PC-9 (cell line): Measurements from ENCODE around the gene OXTR.

Source experiments
- EZH2 ChIP-seq: fragments of 200-600 bp; sonication (generic); IDR thresholded peaks from 2 replicates; pipeline ENCODE4 v1.8.0; 2017; ENCODE audit warnings: antibody characterized with exemption, low read depth
- TF ChIP-seq, protein P1 (sequence below): fragments of 200-600 bp; sonication (generic); conservative IDR thresholded peaks from 2 replicates; pipeline ENCODE4 v1.6.1; 2017; ENCODE audit warnings: mixed run types, antibody characterized with exemption, mild to moderate bottlenecking, moderate library complexity

DNA sequence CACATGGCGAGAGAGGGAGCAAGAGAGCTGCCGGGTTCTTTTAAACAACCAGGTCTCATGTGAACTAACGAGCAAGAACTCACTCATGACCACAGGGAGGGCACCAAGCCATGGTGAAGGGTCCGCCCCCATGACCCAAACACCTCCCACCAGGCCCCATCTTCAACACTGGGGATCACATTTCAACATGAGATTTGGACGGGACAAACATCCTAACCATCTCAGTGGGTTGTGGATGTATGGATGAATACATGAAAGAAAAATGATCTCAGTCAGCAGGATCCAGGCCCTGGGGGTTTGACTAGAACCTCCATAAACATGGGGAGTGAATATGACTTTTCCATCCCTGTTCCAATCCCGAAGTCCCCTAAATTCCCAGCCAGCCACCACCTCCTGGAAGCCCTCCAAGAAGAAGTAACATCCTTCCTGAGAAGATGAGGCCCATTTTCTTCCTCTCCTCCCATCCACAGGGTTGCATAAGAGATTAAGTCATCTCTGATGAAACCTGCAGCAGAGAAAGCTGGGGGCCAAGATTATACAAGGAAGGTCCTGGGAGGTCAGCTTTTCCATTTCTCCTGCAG lies 26.3 kb downstream of the OXTR start:
- TF ChIP-seq, protein P1, sequence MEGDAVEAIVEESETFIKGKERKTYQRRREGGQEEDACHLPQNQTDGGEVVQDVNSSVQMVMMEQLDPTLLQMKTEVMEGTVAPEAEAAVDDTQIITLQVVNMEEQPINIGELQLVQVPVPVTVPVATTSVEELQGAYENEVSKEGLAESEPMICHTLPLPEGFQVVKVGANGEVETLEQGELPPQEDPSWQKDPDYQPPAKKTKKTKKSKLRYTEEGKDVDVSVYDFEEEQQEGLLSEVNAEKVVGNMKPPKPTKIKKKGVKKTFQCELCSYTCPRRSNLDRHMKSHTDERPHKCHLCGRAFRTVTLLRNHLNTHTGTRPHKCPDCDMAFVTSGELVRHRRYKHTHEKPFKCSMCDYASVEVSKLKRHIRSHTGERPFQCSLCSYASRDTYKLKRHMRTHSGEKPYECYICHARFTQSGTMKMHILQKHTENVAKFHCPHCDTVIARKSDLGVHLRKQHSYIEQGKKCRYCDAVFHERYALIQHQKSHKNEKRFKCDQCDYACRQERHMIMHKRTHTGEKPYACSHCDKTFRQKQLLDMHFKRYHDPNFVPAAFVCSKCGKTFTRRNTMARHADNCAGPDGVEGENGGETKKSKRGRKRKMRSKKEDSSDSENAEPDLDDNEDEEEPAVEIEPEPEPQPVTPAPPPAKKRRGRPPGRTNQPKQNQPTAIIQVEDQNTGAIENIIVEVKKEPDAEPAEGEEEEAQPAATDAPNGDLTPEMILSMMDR = no peak
- no peak for TF ChIP-seq EZH2
